A673 (cell line): ENCODE measurements around the gene CTSH.

Experiments used
- EZH2 ChIP-seq: fragments of 200-600 bp; sonication (generic); IDR thresholded peaks from 2 replicates; pipeline ENCODE4 v1.6.1; 2017; ENCODE audit warnings: borderline replicate concordance, low read depth, mild to moderate bottlenecking, mixed read lengths, antibody characterized with exemption, low read length; ENCODE audit not compliant: poor library complexity, severe bottlenecking
- TF ChIP-seq, protein P1 (sequence below): fragments of 300-800, 200-600 bp; sonication (generic); conservative IDR thresholded peaks from 2 replicates; pipeline ENCODE4 v1.5.1; 2017; ENCODE audit warnings: low read depth, mild to moderate bottlenecking, antibody characterized with exemption, low read length, moderate library complexity, mixed read lengths

DNA sequence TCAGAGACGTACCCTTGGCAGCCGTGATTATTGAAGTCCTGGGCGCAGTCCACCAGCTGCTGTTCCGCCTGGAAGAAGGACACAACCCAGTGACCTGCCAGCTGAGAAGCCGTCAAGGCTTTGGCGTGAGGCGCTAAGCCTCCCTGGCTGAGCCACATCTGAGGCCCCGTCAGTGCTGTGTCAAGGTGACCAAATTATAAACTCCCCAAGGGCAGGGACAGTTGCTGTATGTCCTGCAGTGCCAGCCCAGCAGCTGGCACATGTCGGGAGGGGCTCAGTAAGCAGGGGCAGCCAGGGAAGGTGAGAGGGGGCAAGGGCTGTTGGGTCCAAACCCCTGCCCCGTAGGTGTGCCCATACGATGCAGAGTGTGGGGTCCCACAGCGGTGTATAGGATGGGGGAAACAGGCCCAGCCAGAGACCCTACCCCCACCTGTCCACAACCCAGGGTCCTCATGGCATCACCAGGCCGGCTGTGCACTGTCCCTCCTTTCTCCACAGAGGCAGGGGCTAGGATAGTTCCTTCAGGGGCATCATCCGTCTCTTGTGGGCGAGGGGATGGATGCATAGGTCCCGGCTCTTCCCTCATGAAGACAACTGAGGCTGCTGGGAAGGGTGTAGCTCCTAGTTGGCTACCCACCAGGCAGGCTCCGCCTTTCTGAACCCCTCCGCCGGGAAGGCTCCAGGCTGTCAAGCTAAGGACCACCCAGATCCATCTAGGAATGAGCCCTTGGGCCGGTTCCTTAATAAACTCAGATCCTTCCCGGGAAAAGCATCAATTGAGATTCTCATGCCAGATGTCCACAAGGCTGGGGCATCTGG, 13.2 kb downstream of the CTSH start:
- TF ChIP-seq, protein P1, sequence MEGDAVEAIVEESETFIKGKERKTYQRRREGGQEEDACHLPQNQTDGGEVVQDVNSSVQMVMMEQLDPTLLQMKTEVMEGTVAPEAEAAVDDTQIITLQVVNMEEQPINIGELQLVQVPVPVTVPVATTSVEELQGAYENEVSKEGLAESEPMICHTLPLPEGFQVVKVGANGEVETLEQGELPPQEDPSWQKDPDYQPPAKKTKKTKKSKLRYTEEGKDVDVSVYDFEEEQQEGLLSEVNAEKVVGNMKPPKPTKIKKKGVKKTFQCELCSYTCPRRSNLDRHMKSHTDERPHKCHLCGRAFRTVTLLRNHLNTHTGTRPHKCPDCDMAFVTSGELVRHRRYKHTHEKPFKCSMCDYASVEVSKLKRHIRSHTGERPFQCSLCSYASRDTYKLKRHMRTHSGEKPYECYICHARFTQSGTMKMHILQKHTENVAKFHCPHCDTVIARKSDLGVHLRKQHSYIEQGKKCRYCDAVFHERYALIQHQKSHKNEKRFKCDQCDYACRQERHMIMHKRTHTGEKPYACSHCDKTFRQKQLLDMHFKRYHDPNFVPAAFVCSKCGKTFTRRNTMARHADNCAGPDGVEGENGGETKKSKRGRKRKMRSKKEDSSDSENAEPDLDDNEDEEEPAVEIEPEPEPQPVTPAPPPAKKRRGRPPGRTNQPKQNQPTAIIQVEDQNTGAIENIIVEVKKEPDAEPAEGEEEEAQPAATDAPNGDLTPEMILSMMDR, result no peak
- no peak for TF ChIP-seq EZH2
